HG03521 (cell line): ENCODE data around the gene LRMDA.
"Not testable (repeated sequence)": the region's sequence is repeated elsewhere in the genome, so short reads cannot be mapped to it uniquely, and the experiment has no call there.

ENCODE experiments used
- ATAC-seq: cut with Tn5 transposase; IDR thresholded peaks from one replicate; pipeline ENCODE4 v1.9.1; 2021; ENCODE audit warnings: mild to moderate bottlenecking, moderate library complexity; ENCODE audit not compliant: unreplicated experiment

LRMDA gene

GRCh38 chr10:76576276-76576962, 1145.0 kb downstream of the LRMDA start:
- no peak for ATAC-seq

GRCh38 chr10:76577455-76577854, 1146.0 kb downstream of the LRMDA start:
- no peak for ATAC-seq

- no peak for ATAC-seq
Observed at GRCh38 chr10:76581506-76582256, 1150.3 kb downstream of the LRMDA start.

- ATAC-seq, result no peak
Observed at GRCh38 chr10:76582531-76582930, 1151.1 kb downstream of the LRMDA start.

GRCh38 chr10:76583711-76584161, 1152.3 kb downstream of the LRMDA start:
- ATAC-seq, result no peak

- ATAC-seq, result not testable (repeated sequence)
Observed at GRCh38 chr10:76584466-76584865, 1153.0 kb downstream of the LRMDA start.
